Activated naive CD4-positive, alpha-beta T cell treated with anti-CD3 and anti-CD28 coated beads for 36 hours (primary cell): Measurements from ENCODE around the gene CCNF. TPM values are rescaled to one million over a fixed set of nuclear protein-coding genes. Genes with fewer than 3 reads are reported as not detected.

Experiments
- CTCF ChIA-PET: fragments of 350-600 bp; sonication (Branson Sonifier 250); formaldehyde crosslinking; loops from one replicate; lab custom pipeline; 2021; ENCODE audit warnings: antibody characterized with exemption; lab: Charles Lee
- DNase-seq: peaks from one replicate; pipeline ENCODE4 v3.0.0-alpha.2; 2020
- H3K27ac Mint-ChIP-seq: one replicate; pipeline ENCODE4 v1.8.0; 2021; ENCODE audit warnings: mild to moderate bottlenecking, mixed read lengths
- H3K27me3 Mint-ChIP-seq: one replicate; pipeline ENCODE4 v1.8.0; 2021; ENCODE audit warnings: low read depth, mixed read lengths
- H3K36me3 Mint-ChIP-seq: one replicate; pipeline ENCODE4 v1.8.0; 2021; ENCODE audit warnings: low read depth, mixed read lengths
- H3K4me1 Mint-ChIP-seq: one replicate; pipeline ENCODE4 v1.8.0; 2021; ENCODE audit warnings: low read depth, mixed read lengths
- H3K4me3 Mint-ChIP-seq: one replicate; pipeline ENCODE4 v1.8.0; 2021; ENCODE audit warnings: mild to moderate bottlenecking, moderate library complexity, mixed read lengths
- H3K9me3 Mint-ChIP-seq: one replicate; pipeline ENCODE4 v1.8.0; 2021; ENCODE audit warnings: mixed read lengths
- intact Hi-C: fragments of 100-400 bp; cut with micrococcal nuclease; formaldehyde crosslinking; loops from one replicate; pipeline ENCODE4 v1.15.1; 2023
- total RNA-seq, 2 experiments: library from RNA; stranded (reverse); gene quantifications; one replicate each; pipeline ENCODE4 v1.2.3, GENCODE V29; 2021

Gene CCNF
- total RNA-seq, 2 experiments from 2014 or later: 73.5 to 74.5 TPM

- H3K4me3 Mint-ChIP-seq: no peak overlapping the region
- peaks cover 5% of the 10 kb centered on the region for H3K36me3 Mint-ChIP-seq
- DNase-seq: no peak
- no peaks in the 10 kb centered on the region for H3K9me3 Mint-ChIP-seq
- CTCF ChIA-PET: interaction anchor here (0.6 kb wide), 1 partner anchor 31 kb away, joined by 3 read pairs; no protein-coding TSS in a partner anchor
- peaks cover 4% of the 10 kb centered on the region for H3K27me3 Mint-ChIP-seq
- peaks cover 12% of the 10 kb centered on the region for H3K4me1 Mint-ChIP-seq
- intact Hi-C loops: no loop called here
- no peak overlapping the region for H3K27ac Mint-ChIP-seq
These were observed 33.0 kb downstream of the CCNF start for GRCh38 chr16:2462031-2462866.

GRCh38 chr16:2464333-2464732 lies 35.1 kb downstream of the CCNF start:
- H3K4me1 Mint-ChIP-seq: peaks cover 13% of the 10 kb centered on the region
- no peak overlapping the region for H3K4me3 Mint-ChIP-seq
- H3K9me3 Mint-ChIP-seq: no peaks in the 10 kb centered on the region
- CTCF ChIA-PET: no interaction called here
- H3K27ac Mint-ChIP-seq: no peak overlapping the region
- no peak for DNase-seq
- peaks cover 15% of the 10 kb centered on the region for H3K27me3 Mint-ChIP-seq
- intact Hi-C loops: no loop called here
- no peaks in the 10 kb centered on the region for H3K36me3 Mint-ChIP-seq

- DNase-seq: no peak
- intact Hi-C loops: no loop called here
These were observed 36.6 kb downstream of the CCNF start for GRCh38 chr16:2465653-2466415.

GRCh38 chr16:2466667-2467527 lies 37.6 kb downstream of the CCNF start:
- Mint-ChIP-seq H3K9me3 (no peaks in the 10 kb centered on the region), H3K27me3 (peaks cover 29% of the 10 kb centered on the region), H3K4me1 (peaks cover 10% of the 10 kb centered on the region), H3K36me3 (no peaks in the 10 kb centered on the region), H3K4me3 (no peak overlapping the region), H3K27ac (no peak overlapping the region)
- intact Hi-C loops: no loop called here
- no peak for DNase-seq
- CTCF ChIA-PET: no interaction called here

More at GRCh38 chr16:2465653-2466415, 36.6 kb downstream of the CCNF start:
- H3K27me3 Mint-ChIP-seq: peaks cover 29% of the 10 kb centered on the region
- no peaks in the 10 kb centered on the region for H3K36me3 Mint-ChIP-seq
- CTCF ChIA-PET: no interaction called here
- H3K9me3 Mint-ChIP-seq: no peaks in the 10 kb centered on the region
- H3K27ac Mint-ChIP-seq: no peak overlapping the region
- peaks cover 13% of the 10 kb centered on the region for H3K4me1 Mint-ChIP-seq
- H3K4me3 Mint-ChIP-seq: no peak overlapping the region

GRCh38 chr16:2467528-2468232 lies 38.4 kb downstream of the CCNF start:
- DNase-seq: peak; percentile 34
- H3K27ac Mint-ChIP-seq: no peak overlapping the region
- CTCF ChIA-PET: no interaction called here
- no peaks in the 10 kb centered on the region for H3K9me3 Mint-ChIP-seq
- no peaks in the 10 kb centered on the region for H3K36me3 Mint-ChIP-seq
- H3K27me3 Mint-ChIP-seq: peaks cover 33% of the 10 kb centered on the region
- peaks cover 10% of the 10 kb centered on the region for H3K4me1 Mint-ChIP-seq
- H3K4me3 Mint-ChIP-seq: no peak overlapping the region
- intact Hi-C loops: no loop called here

- CTCF ChIA-PET: no interaction called here
- intact Hi-C loops: no loop called here
- Mint-ChIP-seq H3K9me3 (no peaks in the 10 kb centered on the region), H3K27me3 (peaks cover 39% of the 10 kb centered on the region), H3K36me3 (no peaks in the 10 kb centered on the region), H3K4me3 (peak overlapping the region; percentile 53), H3K27ac (no peak overlapping the region), H3K4me1 (peaks cover 15% of the 10 kb centered on the region)
- peak; percentile 34 for DNase-seq
These were observed 39.0 kb downstream of the CCNF start for GRCh38 chr16:2468233-2468724.

- Mint-ChIP-seq H3K36me3 (no peaks in the 10 kb centered on the region), H3K27ac (no peak overlapping the region), H3K4me3 (no peak overlapping the region), H3K27me3 (peaks cover 39% of the 10 kb centered on the region), H3K4me1 (peaks cover 16% of the 10 kb centered on the region), H3K9me3 (no peaks in the 10 kb centered on the region)
- intact Hi-C loops: no loop called here
- DNase-seq: no peak
- CTCF ChIA-PET: no interaction called here
These were observed 39.6 kb downstream of the CCNF start for GRCh38 chr16:2468725-2469398.

- intact Hi-C loops: loop anchor here (5.0 kb wide), 1 partner anchor 42 kb away; the partner anchor contains the start of gene CCNF
These were observed 40.4 kb downstream of the CCNF start for GRCh38 chr16:2469399-2470233.

GRCh38 chr16:2470234-2470601 lies 41.0 kb downstream of the CCNF start:
- intact Hi-C loops: loop anchor here (5.0 kb wide), 1 partner anchor 43 kb away; the partner anchor contains the start of gene CCNF
- no peak overlapping the region for H3K27ac Mint-ChIP-seq
- no peaks in the 10 kb centered on the region for H3K9me3 Mint-ChIP-seq
- H3K27me3 Mint-ChIP-seq: peaks cover 39% of the 10 kb centered on the region
- H3K4me1 Mint-ChIP-seq: peaks cover 16% of the 10 kb centered on the region
- no peaks in the 10 kb centered on the region for H3K36me3 Mint-ChIP-seq
- H3K4me3 Mint-ChIP-seq: no peak overlapping the region
- CTCF ChIA-PET: interaction anchor here (0.8 kb wide), 1 partner anchor 31 kb away, joined by 4 read pairs; no protein-coding TSS in a partner anchor
- DNase-seq: no peak

More at GRCh38 chr16:2469399-2470233, 40.4 kb downstream of the CCNF start:
- no peak overlapping the region for H3K27ac Mint-ChIP-seq
- no peaks in the 10 kb centered on the region for H3K36me3 Mint-ChIP-seq
- peaks cover 39% of the 10 kb centered on the region for H3K27me3 Mint-ChIP-seq
- H3K9me3 Mint-ChIP-seq: no peaks in the 10 kb centered on the region
- CTCF ChIA-PET: interaction anchor here (0.8 kb wide), 1 partner anchor 32 kb away, joined by 4 read pairs; no protein-coding TSS in a partner anchor
- H3K4me1 Mint-ChIP-seq: peaks cover 16% of the 10 kb centered on the region
- H3K4me3 Mint-ChIP-seq: no peak overlapping the region
- no peak for DNase-seq

GRCh38 chr16:2470603-2471015 lies 41.4 kb downstream of the CCNF start:
- no peak overlapping the region for H3K4me3 Mint-ChIP-seq

More at GRCh38 chr16:2470603-2471015, 41.4 kb downstream of the CCNF start:
- peaks cover 16% of the 10 kb centered on the region for H3K4me1 Mint-ChIP-seq
- no peak for DNase-seq
- no peaks in the 10 kb centered on the region for H3K9me3 Mint-ChIP-seq
- CTCF ChIA-PET: interaction anchor here (0.8 kb wide), 1 partner anchor 31 kb away, joined by 4 read pairs; no protein-coding TSS in a partner anchor
- no peak overlapping the region for H3K27ac Mint-ChIP-seq
- intact Hi-C loops: loop anchor here (5.0 kb wide), 1 partner anchor 43 kb away; the partner anchor contains the start of gene CCNF
- H3K36me3 Mint-ChIP-seq: no peaks in the 10 kb centered on the region
- H3K27me3 Mint-ChIP-seq: peaks cover 39% of the 10 kb centered on the region
